GM18870 (cell line): ENCODE results near the gene FOXO3.

Source experiments
- ATAC-seq: cut with Tn5 transposase; IDR thresholded peaks from one replicate; pipeline ENCODE4 v1.9.1; 2021; ENCODE audit warnings: moderate library complexity; ENCODE audit not compliant: unreplicated experiment

The FOXO3 gene

GRCh38 chr6:108574457-108575141 lies 13.9 kb downstream of the FOXO3 start:
- ATAC-seq, result no peak

DNA sequence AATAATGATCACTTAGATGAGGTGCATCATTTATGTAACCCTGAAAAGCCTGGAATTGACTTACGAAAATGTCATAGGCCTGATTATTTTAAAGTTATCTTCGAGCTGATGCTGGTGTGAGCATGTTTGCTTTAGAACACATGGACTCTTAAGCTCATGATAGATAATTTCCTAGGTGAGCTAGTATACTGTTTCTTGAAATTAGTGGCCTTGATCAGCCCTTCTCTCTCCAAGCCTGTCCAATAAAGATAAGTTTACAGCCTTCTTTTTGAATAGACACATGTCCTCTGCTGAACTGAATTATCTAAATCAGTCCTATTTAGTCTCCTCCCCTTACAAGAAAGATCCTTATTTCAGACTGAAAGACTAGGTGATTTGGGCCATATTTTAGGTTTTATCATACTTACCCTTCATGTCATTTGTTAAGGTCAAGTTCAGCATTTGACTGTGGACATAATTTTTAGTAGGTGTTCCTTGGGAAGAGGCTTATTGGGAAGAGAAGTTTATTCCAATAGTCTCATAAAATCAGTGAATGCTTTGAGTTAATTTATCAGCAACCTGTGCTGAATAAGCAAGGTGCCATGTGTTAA lies 15.3 kb downstream of the FOXO3 start:
- no peak for ATAC-seq

DNA sequence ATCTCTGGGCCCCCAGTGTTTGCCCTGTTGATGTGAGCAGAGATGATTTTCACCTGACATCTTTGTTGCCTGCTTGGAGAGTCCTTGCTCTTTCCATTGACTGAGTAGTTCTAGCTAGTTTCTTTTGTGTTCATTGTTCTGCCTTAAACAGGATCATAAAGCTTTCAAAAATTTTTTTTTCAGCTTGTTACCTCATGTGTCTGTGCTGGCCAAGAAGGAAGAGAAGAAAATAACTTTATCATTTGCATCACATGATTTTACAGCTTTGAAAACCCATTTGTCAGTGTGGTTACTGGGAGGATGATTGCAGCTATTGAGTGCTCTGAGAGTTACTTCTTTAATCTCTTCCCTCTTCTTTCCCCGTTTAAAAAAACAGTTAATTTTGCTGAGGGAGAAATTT lies 16.0 kb downstream of the FOXO3 start:
- no peak for ATAC-seq

- no peak for ATAC-seq
Observed at GRCh38 chr6:108578166-108578565, 17.4 kb downstream of the FOXO3 start.

GRCh38 chr6:108578595-108579327 lies 18.0 kb downstream of the FOXO3 start:
- no peak for ATAC-seq

GRCh38 chr6:108579328-108579721 lies 18.6 kb downstream of the FOXO3 start:
- no peak for ATAC-seq

DNA sequence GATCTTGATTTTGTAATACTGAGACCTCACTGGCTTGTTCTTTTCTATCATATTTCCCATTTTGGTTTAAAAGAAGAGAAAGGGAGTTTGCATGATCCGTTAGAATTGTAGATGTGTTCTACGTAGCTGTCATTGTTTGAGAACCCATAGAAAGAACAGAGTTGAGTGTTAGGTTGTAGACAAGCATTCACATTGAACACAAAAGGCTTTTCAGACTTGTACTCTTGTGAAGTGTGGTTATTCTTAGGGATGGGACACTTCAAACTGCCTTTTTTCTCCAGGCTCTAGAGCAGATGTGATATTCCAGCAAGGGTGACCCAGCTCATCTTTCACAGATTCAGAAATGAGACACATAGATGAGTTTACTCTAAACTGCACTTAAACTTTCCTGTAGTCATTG lies 19.9 kb downstream of the FOXO3 start:
- ATAC-seq, result no peak

- ATAC-seq, result no peak
Observed at GRCh38 chr6:108581237-108581931, 20.7 kb downstream of the FOXO3 start.

GRCh38 chr6:108581932-108582475 lies 21.3 kb downstream of the FOXO3 start:
- ATAC-seq, result no peak

DNA sequence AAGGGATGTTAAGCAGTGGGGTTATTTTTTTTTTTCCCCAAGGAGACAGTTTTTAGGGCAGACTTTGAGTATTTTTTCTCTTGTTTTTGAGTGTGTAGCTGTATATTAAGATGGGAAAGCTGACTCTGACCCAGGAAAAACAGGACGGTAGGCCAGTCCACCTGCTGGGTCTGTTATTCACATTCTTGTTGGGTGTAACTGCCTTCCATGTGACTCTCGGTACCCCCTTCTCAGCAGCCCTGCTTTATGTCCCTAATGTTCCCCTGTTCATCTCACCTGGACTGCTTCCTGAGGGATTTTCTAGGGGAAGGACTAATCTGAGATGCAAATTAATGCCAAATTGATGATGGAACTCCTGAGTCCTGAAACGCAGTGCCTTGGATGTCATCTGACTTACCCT lies 21.9 kb downstream of the FOXO3 start:
- no peak for ATAC-seq

GRCh38 chr6:108584323-108584722 lies 23.6 kb downstream of the FOXO3 start:
- no peak for ATAC-seq

- no peak for ATAC-seq
Observed at GRCh38 chr6:108585359-108585758, 24.6 kb downstream of the FOXO3 start.

- ATAC-seq, result no peak
Observed at GRCh38 chr6:108585921-108586536, 25.3 kb downstream of the FOXO3 start.

DNA sequence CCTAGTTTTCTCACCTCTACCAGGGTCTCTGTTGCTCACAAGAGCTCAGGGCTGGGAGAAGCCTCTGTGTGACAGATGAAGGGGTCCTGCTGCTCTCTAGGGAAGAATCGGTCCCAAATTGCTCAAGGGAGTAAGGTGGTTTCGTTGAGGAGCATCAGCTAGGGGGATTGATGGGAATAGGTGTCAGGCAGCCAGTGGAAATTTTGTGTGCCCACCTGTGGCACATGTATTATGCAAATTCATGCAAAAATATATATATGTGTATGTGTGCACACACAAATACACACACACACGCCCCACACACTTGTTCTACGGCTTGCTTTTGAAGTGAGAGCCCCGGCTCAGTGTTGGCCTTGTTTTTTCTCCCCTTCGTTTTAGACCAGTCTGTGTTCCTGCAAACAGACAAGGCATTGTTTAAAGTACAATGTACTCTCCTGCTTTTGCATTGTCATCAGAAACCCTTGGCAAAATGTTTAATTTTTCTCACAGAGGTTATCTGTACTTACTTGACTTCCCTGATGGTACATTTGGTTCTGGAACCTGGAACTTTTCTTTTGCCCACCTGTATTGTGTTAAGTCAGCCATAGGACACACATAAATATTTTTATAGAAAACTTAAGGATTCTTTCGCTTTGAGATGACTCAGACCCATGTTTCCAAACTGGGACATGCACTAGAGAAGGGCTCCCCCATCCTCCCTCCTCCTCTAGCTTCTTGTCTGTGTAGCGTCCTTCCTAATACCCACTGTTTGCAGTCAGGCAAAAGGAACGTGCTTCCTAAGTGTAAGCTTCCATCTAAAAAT lies 26.7 kb downstream of the FOXO3 start:
- no peak for ATAC-seq

DNA sequence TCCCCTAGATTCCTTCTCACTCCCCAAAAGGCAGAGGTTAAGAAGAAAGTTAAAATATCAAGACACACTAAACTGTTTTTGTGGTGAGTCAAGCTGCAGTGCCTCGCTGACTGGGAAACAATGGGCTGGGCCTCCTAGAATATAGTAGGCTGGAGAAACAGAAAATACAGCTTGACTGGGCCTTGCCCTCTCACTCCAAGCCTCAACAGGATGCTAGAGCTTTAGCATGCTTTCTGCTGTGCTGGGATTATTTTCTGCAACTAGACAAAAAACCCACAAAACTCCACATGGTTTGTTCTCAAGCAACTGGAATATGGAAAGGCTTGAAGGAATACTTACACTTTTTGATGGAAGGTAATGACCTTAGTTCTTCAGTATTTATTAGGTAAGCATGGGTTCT lies 27.9 kb downstream of the FOXO3 start:
- no peak for ATAC-seq

GRCh38 chr6:108589244-108589791 lies 28.6 kb downstream of the FOXO3 start:
- no peak for ATAC-seq

DNA sequence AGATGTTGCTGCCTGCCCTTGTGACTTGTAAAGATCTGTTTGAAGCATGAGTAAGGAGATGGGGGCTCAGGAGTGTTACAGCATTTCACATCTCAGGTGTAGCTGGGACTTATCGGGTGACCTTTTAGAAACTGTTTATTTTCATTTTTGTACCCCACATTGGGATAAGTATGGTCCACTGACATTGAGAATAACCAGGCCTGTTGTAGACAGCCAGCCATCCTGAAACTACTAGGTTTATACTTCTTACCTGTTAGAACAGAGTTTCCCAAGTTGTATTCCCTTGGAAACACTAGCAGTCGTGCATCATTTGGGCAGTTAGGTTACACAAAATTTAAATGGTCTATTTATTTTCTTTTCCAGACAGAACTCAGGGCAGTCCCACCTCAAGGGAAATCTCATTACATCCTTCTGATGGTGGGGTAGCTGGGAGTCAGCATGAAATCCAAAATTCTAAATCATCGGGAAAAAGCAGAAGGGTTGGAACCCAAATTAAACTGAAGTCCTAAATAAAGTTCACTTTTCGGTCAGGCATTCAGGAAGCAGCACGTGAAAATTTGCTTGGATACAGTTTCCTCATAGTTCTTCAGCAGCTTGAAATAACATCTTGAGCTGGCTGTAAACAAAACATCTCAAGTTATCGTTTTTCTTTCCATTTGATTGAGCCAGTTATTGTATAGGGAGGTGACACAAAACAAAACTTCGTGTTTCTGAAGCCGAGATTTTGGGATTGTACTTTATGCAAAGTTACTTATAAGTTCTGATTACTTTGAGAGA lies 30.5 kb downstream of the FOXO3 start:
- ATAC-seq, result no peak

- peak; percentile 76 for ATAC-seq
Observed at GRCh38 chr6:108592371-108593337, 31.9 kb downstream of the FOXO3 start.
